ENCODE data around the gene KRTAP17-1.

GRCh38 chr17:41327411-41328120 lies 12.1 kb upstream of the KRTAP17-1 start:
- TF ChIP-seq CTCF (conservative IDR thresholded peaks at IDR 0.05) (no peak), EZH2 (IDR thresholded peaks at IDR 0.05; ENCODE audit: low read depth) (no peak)
